Nephron progenitor cell (in vitro differentiated cells): ENCODE measurements around the gene TNRC6C.

Experiments
- DNase-seq: peaks from one replicate; pipeline ENCODE4 v3.0.0; 2021
- H3K27ac Mint-ChIP-seq: 2 replicates; pipeline ENCODE4 v1.8.0; 2021; ENCODE audit warnings: mild to moderate bottlenecking, moderate library complexity, mixed read lengths
- H3K27me3 Mint-ChIP-seq: 2 replicates; pipeline ENCODE4 v1.8.0; 2021; ENCODE audit warnings: mild to moderate bottlenecking, low read depth, mixed read lengths; ENCODE audit not compliant: poor library complexity
- H3K36me3 Mint-ChIP-seq: 2 replicates; pipeline ENCODE4 v1.8.0; 2021; ENCODE audit warnings: low read depth, mixed read lengths
- H3K4me1 Mint-ChIP-seq: 2 replicates; pipeline ENCODE4 v1.8.0; 2021; ENCODE audit warnings: mixed read lengths
- H3K4me3 Mint-ChIP-seq: 2 replicates; pipeline ENCODE4 v1.8.0; 2021; ENCODE audit warnings: mild to moderate bottlenecking, moderate library complexity, mixed read lengths
- H3K9me3 Mint-ChIP-seq: 2 replicates; pipeline ENCODE4 v1.8.0; 2021; ENCODE audit warnings: mild to moderate bottlenecking, moderate library complexity, mixed read lengths
- TF ChIP-seq, protein P1 (sequence below): fragments of 200-600 bp; sonication (generic); IDR thresholded peaks from 2 replicates; pipeline ENCODE4 v1.5.0; 2021; ENCODE audit warnings: antibody characterized with exemption

TNRC6C gene

GRCh38 chr17:78127888-78128550, 169.5 kb downstream of the TNRC6C start:
- no peaks in the 10 kb centered on the region for H3K9me3 Mint-ChIP-seq

DNA sequence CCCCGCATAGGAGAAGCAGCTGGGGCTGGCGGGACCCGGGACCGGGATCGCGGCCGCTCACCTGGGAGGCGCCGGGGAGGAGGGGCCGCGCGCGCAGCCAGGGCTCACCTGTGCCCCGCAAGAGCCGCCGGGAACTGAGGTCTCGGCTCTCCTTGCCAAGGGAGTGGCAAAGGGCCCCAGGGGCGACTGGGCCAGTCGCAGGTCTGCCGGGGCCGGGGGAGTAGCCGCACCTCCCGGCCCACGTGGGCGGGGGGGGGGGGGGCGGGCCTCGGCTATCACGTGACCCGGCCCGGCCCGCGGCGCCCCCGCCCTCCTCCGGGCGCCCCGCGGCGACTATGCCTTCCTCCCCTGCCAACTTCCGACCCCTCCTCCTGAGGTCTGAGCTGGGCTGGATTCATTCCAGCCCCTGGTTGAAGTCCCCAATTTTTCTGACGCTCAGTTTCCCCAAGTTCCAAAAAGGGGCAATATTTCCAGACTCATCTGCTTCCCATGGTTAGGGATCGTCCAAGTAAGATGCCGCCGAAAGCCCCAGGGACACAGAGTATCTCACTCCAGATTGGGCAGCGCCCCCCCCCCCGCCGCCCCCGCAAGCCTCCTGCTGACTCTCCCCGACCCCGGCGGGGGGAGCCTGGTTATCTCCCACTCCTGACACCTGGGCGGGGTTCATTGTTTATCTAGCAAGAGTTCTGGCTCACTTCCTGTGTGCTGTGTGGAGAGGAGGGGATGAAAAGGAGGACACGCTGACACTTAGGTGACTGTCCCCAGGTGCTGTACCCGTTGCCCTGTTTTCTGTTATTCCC, 170.2 kb downstream of the TNRC6C start, which contains the start of gene TMC6:
Gene TMC6, minus strand, starts transcription at position 205 of the 800 bp plus-strand sequence. CDS start 1,923 bp downstream, outside the sequence.
- Mint-ChIP-seq H3K27me3 (peaks cover 19% of the 10 kb centered on the region), H3K36me3 (peaks cover 2% of the 10 kb centered on the region), H3K4me3 (peak within 1 kb of the TSS; percentile 90), H3K9me3 (no peaks in the 10 kb centered on the region), H3K27ac (peak within 1 kb of the TSS; percentile 90), H3K4me1 (peaks cover 37% of the 10 kb centered on the region)
- TF ChIP-seq, protein P1, sequence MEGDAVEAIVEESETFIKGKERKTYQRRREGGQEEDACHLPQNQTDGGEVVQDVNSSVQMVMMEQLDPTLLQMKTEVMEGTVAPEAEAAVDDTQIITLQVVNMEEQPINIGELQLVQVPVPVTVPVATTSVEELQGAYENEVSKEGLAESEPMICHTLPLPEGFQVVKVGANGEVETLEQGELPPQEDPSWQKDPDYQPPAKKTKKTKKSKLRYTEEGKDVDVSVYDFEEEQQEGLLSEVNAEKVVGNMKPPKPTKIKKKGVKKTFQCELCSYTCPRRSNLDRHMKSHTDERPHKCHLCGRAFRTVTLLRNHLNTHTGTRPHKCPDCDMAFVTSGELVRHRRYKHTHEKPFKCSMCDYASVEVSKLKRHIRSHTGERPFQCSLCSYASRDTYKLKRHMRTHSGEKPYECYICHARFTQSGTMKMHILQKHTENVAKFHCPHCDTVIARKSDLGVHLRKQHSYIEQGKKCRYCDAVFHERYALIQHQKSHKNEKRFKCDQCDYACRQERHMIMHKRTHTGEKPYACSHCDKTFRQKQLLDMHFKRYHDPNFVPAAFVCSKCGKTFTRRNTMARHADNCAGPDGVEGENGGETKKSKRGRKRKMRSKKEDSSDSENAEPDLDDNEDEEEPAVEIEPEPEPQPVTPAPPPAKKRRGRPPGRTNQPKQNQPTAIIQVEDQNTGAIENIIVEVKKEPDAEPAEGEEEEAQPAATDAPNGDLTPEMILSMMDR: no peak
- DNase-seq: peak; percentile 64

More at GRCh38 chr17:78127888-78128550, 169.5 kb downstream of the TNRC6C start:
- Mint-ChIP-seq H3K27ac (peak overlapping the region; percentile 90), H3K27me3 (peaks cover 14% of the 10 kb centered on the region), H3K4me1 (peaks cover 38% of the 10 kb centered on the region), H3K36me3 (peaks cover 10% of the 10 kb centered on the region), H3K4me3 (peak overlapping the region; percentile 85)
- TF ChIP-seq, protein P1: no peak
- DNase-seq: peak; percentile 68

DNA sequence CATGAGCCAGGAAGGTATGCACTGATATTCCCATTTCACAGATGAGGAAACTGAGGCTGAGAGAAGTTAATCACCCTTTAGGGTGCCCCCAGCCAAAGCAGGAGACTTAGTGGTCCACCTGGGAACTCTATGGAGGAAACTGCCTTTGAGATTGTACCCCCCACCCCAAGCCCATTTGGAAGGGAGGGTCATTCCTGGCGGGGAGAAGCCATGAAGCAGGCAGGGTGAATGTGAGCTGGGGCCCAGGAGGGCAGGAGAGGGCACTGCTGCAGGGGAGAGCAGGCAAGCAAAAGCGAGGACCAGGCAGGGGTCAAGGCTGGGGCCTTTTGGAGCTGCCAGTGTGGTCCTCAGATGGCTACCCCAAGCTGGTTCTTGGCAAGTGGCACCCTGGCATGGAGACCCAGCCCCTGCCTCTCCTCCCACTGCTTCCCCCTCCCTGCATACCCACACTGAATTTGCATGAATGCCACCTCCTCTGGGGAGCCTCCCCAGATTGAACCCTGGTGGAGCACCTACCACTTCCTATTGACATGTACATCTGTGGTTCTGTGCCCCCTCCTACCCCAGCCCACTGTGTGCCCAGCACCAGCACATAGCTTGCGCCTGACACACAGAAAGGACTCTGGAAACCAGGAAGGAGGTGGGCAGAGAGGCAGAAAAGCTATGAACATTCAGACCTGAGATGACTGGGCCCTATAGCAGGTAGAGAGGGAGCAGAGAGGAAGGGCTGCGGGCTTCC, 171.0 kb downstream of the TNRC6C start:
- peaks cover 39% of the 10 kb centered on the region for H3K4me1 Mint-ChIP-seq

GRCh38 chr17:78130090-78130436, 171.6 kb downstream of the TNRC6C start:
- peaks cover 39% of the 10 kb centered on the region for H3K4me1 Mint-ChIP-seq
- H3K36me3 Mint-ChIP-seq: no peaks in the 10 kb centered on the region
- no peaks in the 10 kb centered on the region for H3K9me3 Mint-ChIP-seq
- H3K27ac Mint-ChIP-seq: no peak overlapping the region
- H3K4me3 Mint-ChIP-seq: peak overlapping the region; percentile 56
- TF ChIP-seq, protein P1: no peak
- H3K27me3 Mint-ChIP-seq: peaks cover 29% of the 10 kb centered on the region
- DNase-seq: no peak

More for the DNA sequence above, 171.0 kb downstream of the TNRC6C start:
- TF ChIP-seq, protein P1: no peak
- Mint-ChIP-seq H3K36me3 (no peaks in the 10 kb centered on the region), H3K4me3 (peak overlapping the region; percentile 90), H3K27ac (no peak overlapping the region), H3K9me3 (no peaks in the 10 kb centered on the region), H3K27me3 (peaks cover 26% of the 10 kb centered on the region)
- no peak for DNase-seq

DNA sequence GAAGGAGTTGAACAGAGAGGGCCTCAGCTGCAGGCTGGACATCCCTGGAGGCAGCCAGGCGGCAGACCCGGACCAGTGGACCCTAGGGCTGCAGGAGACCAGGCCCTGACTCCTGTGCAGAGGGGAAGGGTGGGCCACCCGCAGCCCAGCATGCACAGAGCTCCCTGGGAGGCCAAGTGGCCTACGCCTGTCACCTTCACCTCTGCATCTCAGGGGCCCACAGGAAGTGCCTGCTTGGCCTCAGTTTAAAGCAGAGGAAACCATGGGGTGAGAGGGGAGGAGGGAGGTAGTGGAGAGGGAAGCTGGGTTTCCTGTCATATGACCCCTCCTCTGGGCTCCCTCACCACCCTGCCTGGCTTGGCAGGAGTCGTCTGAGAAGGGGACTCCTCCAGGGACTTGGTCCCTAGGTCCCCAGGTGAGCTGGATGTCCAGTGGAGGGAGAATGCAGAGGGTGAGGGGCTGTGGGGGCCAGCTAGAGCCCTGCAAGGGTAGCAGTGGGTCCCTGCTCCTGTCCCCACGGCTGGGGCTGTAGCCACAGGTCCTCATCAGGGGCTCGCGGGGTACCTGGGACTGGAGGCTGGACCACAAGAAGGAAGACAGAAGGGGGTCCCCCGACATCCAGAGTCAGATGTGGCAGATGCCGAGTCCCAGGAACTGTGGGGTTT, 172.1 kb downstream of the TNRC6C start, which contains the start of gene TMC8:
Gene TMC8, plus strand, starts transcription at position 335 of the 665 bp plus-strand sequence. CDS start 818 bp downstream, outside the sequence.
- TF ChIP-seq, protein P1: no peak
- H3K27me3 Mint-ChIP-seq: peaks cover 31% of the 10 kb centered on the region
- H3K4me3 Mint-ChIP-seq: peak within 1 kb of the TSS; percentile 56
- no peak within 1 kb of the TSS for H3K27ac Mint-ChIP-seq
- H3K36me3 Mint-ChIP-seq: no peaks in the 10 kb centered on the region
- peaks cover 39% of the 10 kb centered on the region for H3K4me1 Mint-ChIP-seq
- no peaks in the 10 kb centered on the region for H3K9me3 Mint-ChIP-seq
- no peak for DNase-seq
